Ovary (tissue), 9 donors: ENCODE data around the gene C8G. TPM values are rescaled to one million over a fixed set of nuclear protein-coding genes. Genes with fewer than 3 reads are reported as not detected.

ENCODE experiments used
- DNase-seq, 5 donors: peaks; one replicate each; pipeline ENCODE4 v3.0.0-alpha.2; 2019 to 2020
- H3K27ac ChIP-seq, 2 donors: fragments of 200-600 bp; one replicate each; pipeline versions ENCODE4 v1.5.1 to v1.8.0; 2019 to 2022
- H3K27me3 ChIP-seq: fragments of 200-600 bp; one replicate; pipeline ENCODE4 v1.8.0; 2022
- H3K36me3 ChIP-seq: fragments of 200-600 bp; sonication (generic); one replicate; pipeline ENCODE4 v1.5.1; 2019
- H3K4me1 ChIP-seq: one replicate; pipeline ENCODE4 v1.8.1; 2013; ENCODE audit warnings: mild to moderate bottlenecking, moderate library complexity; ENCODE audit not compliant: insufficient read depth
- H3K4me3 ChIP-seq: fragments of 200-600 bp; sonication (generic); one replicate; pipeline ENCODE4 v1.5.1; 2017
- H3K9me3 ChIP-seq, 2 donors: fragments of 200-600 bp in 1 of 2; sonication (generic) in 1 of 2; one replicate each; pipeline versions ENCODE4 v1.5.1 to v1.8.1; 2013 to 2019; ENCODE audit warnings: mild to moderate bottlenecking in 1 of 2, moderate library complexity in 1 of 2
- CTCF ChIP-seq, 3 donors: fragments of 450-650 bp in 2 of 3; fragments of 200-600 bp in 1 of 3; IDR thresholded peaks; one replicate each; pipeline versions ENCODE4 v1.5.1 to v1.8.0; 2016 to 2022; ENCODE audit warnings: antibody characterized with exemption in 3 of 3, mild to moderate bottlenecking in 1 of 3
- EP300 ChIP-seq: sonication (generic); formaldehyde crosslinking; IDR thresholded peaks from one replicate; pipeline ENCODE4 v1.6.1; 2017; ENCODE audit warnings: antibody characterized with exemption
- POLR2A ChIP-seq: fragments of 450-650 bp; IDR thresholded peaks from one replicate; pipeline ENCODE4 v1.6.1; 2017; ENCODE audit warnings: antibody characterized with exemption, mild to moderate bottlenecking, moderate library complexity
- WGBS, 3 donors: extraction: QIAGEN DNeasy Blood & Tissue Kit in 1 of 3; methylation state at CpG; one replicate each; pipeline versions ENCODE4 v1.1.5 to v1.1.7; 2013 to 2017; 5-methylcytosine and 5-hydroxymethylcytosine counted together
- intact Hi-C, 4 donors: fragments of 100-400 bp; cut with DNase I; formaldehyde crosslinking; loops; one replicate each; pipeline versions ENCODE4 v1.11.0 to v1.15.1; 2022 to 2023
- polyA plus RNA-seq, 2 donors: library from polyadenylated mRNA; stranded (reverse); fragments of 200-250 nt in 1 of 2; fragments of 350-450 nt in 1 of 2; fragmentation: Illumina TruSeq in 1 of 2; extraction: RNeasy Lipid Tissue Mini Kit (QIAGEN cat#74804) in 1 of 2; gene quantifications; one replicate each; pipeline ENCODE4 v1.2.3, GENCODE V29; 2013 to 2014
- total RNA-seq, 7 donors: library from RNA; depleted of rRNA in 2 of 7; stranded (reverse); fragments of >200 nt in 2 of 7; fragmentation: NEBNext Ultra II Directional in 3 of 7; extraction: Animal tissue kit (Norgen Biotek cat#: 25700) in 3 of 7; gene quantifications; one replicate each; pipeline versions ENCODE4 v1.1.0 to v1.2.4, GENCODE V29; 2016 to 2023
- donor health status: DM: no; HTN: no; CAD: no; lungs with moderate emphysema.
- donor health status: DM: no; HTN: no; CAD: no.
- donor health status: Bipolar disorder and iron deficiency.
- donor health status: DM: yes; HTN: yes; CAD: no.
- donor health status: DM: no; HTN: no; CAD: no.
- donor health status: DM: yes; HTN: yes; CAD: no.

The C8G gene
- total and polyA plus RNA-seq, 9 donors: 0.38 to 1.00 TPM; not detected in 7

- 87 to 92% (median 89%) methylated on average over 10 of the region's 10 CpGs for WGBS, 3 donors
- H3K36me3 ChIP-seq: no peaks in the 10 kb centered on the region
- peaks cover 5% of the 10 kb centered on the region for H3K4me1 ChIP-seq
- H3K27ac ChIP-seq: no peak overlapping the region
- no peaks in the 10 kb centered on the region for H3K27me3 ChIP-seq
- no peaks in the 10 kb centered on the region for H3K9me3 ChIP-seq
- DNase-seq: no peak
- TF ChIP-seq EP300: no peak
- TF ChIP-seq POLR2A: no peak
- no peak for TF ChIP-seq CTCF (IDR thresholded peaks at IDR 0.05)
- intact Hi-C loops: no loop called here
- no peak overlapping the region for H3K4me3 ChIP-seq
Observed at GRCh38 chr9:136990242-136990911, 45.3 kb downstream of the C8G start.

DNA sequence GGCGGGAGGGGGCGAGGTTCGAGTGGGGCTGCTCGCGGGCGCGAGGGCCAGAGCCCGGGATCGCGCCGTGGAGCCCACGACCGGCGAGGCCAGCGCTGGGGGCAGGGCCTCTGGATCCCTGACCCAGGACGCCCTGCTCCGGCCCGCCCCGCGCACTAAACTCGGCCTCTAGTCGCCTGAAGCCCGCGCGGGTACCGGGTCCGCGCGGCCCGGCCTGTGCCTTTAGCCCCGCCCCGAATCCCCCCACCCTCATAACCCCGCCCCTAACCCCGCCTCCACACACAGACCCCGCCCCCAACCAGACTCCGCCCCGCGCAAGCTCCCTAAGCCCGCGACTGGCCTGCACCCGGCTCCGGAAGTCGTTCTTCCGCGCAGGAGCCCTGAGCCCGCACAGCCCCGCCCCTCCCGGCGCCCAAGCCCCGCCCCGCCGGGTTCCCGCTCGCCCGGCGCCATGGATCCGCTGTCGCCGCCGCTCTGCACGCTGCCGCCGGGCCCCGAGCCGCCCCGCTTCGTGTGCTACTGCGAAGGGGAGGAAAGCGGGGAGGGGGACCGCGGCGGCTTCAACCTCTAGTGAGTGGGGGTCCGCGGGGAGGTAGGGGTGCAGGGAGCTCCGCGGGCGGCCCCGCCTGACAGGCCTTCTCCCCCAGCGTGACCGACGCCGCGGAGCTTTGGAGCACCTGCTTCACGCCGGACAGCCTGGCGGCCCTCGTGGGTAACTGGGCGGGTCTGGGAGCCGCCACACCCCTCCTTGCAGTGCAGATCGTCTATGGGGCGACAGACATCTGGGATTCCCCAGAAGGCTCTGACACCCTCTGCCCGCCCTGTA is 47.2 kb downstream of the C8G start, which contains the start of gene PAXX:
Gene PAXX (plus strand): TSS at position 430 of the 826 bp plus-strand sequence. CDS start 22 bp downstream, at position 452.
- intact Hi-C loops: no loop called here
- Histone ChIP-seq H3K4me3 (peak within 1 kb of the TSS; percentile 66), H3K27me3 (no peaks in the 10 kb centered on the region), H3K36me3 (no peaks in the 10 kb centered on the region), H3K9me3 (no peaks in the 10 kb centered on the region), H3K4me1 (peaks cover 14% of the 10 kb centered on the region), H3K27ac (peak within 1 kb of the TSS in 1 of 2 donors; percentile 72)
- TF ChIP-seq POLR2A (peak; percentile 24), CTCF (IDR thresholded peaks at IDR 0.05) (no peak)
- DNase-seq: peak; percentile 91 to 95 (median 94)
- WGBS, 3 donors: 0 to 1% (median 1%) methylated on average over 61 to 92 of the region's 92 CpGs

DNA sequence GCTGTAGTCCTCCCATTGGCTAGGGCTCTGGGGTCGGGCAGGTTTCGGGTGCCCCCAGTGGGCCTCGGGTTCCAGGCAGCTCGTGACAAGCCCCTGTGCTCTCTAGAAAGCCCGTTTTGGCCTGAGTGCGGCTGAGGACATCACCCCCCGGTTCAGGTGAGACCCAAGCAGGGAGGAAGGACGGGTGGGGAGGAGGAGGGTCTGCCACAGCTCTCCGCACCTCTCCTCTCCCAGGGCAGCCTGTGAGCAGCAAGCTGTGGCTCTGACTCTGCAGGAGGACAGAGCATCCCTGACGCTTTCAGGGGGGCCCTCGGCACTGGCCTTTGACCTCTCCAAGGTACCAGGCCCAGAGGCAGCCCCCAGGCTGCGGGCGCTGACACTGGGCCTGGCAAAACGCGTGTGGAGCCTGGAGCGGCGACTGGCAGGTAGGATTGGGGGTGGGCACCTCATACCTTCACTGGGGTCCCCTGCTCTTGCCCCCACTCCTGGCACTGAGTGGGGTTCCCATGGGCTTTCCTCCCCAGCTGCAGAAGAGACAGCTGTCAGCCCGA is 47.9 kb downstream of the C8G start:
- Histone ChIP-seq H3K27me3 (no peaks in the 10 kb centered on the region), H3K4me1 (peaks cover 14% of the 10 kb centered on the region), H3K27ac (peak overlapping the region in 1 of 2 donors; percentile 4), H3K9me3 (no peaks in the 10 kb centered on the region), H3K36me3 (no peaks in the 10 kb centered on the region), H3K4me3 (peak overlapping the region; percentile 66)
- 30 to 40% (median 33%) methylated on average over 17 to 18 of the region's 18 CpGs for WGBS, 3 donors
- DNase-seq: peak in 1 of 5 donors; percentile 48
- TF ChIP-seq CTCF (IDR thresholded peaks at IDR 0.05) (no peak), POLR2A (no peak), EP300 (no peak)
- intact Hi-C loops: no loop called here

GRCh38 chr9:136994180-136994887 is 49.3 kb downstream of the C8G start:
- intact Hi-C loops: no loop called here
- H3K4me3 ChIP-seq: no peak overlapping the region
- peaks cover 14% of the 10 kb centered on the region for H3K4me1 ChIP-seq
- no peaks in the 10 kb centered on the region for H3K27me3 ChIP-seq
- no peaks in the 10 kb centered on the region for H3K9me3 ChIP-seq
- H3K36me3 ChIP-seq: no peaks in the 10 kb centered on the region
- 82 to 87% (median 85%) methylated on average over 48 to 54 of the region's 54 CpGs for WGBS, 3 donors
- no peak for DNase-seq
- TF ChIP-seq POLR2A (no peak), CTCF (IDR thresholded peaks at IDR 0.05) (no peak), EP300 (no peak)
- no peak overlapping the region for H3K27ac ChIP-seq
